Measurements from ENCODE around the gene TUBGCP3. TPM values are rescaled to one million over a fixed set of nuclear protein-coding genes. Genes with fewer than 3 reads are reported as not detected.

TUBGCP3 gene
- total and polyA plus RNA-seq, 4 donors = 6.7 to 31.0 (median 17.3) TPM

GRCh38 chr13:112573710-112574109, 14.2 kb downstream of the TUBGCP3 start:
- TF ChIP-seq RXRA (IDR thresholded peaks at IDR 0.05) (no peak), GABPA (IDR thresholded peaks at IDR 0.05 in 1 of 2, conservative IDR thresholded peaks at IDR 0.05 in 1 of 2) (no peak)
- DNase-seq (ENCODE audit: low spot score) = no peak
- no peaks in the 10 kb centered on the region for H3K27me3 ChIP-seq (ENCODE audit: control insufficient read depth in 4 of 4, insufficient read depth in 4 of 4, low read length in 3 of 4)
- WGBS = 92% methylated on average over 2 of the region's 2 CpGs
- no peaks in the 10 kb centered on the region for H3K9me3 ChIP-seq (ENCODE audit: control insufficient read depth in 4 of 4, low read length in 3 of 4)
- H3K27ac ChIP-seq (ENCODE audit: low read depth in 1 of 2, low read length in 2 of 2) = no peak overlapping the region
- peaks cover 0 to 3% (median 0%) of the 10 kb centered on the region in 4 donors for H3K36me3 ChIP-seq (ENCODE audit: control insufficient read depth in 4 of 4, insufficient read depth in 3 of 4, low read depth in 1 of 4, low read length in 3 of 4)
- peaks cover 0 to 23% (median 10%) of the 10 kb centered on the region in 4 donors for H3K4me1 ChIP-seq (ENCODE audit: control insufficient read depth in 4 of 4, insufficient read depth in 4 of 4, low read length in 3 of 4)
- H3K9ac ChIP-seq (ENCODE audit: low read depth in 1 of 2, low read length in 2 of 2) = no peak overlapping the region
- H3K4me3 ChIP-seq (ENCODE audit: low read depth in 1 of 3, low read length in 3 of 3) = no peak overlapping the region

GRCh38 chr13:112572366-112572765, 15.6 kb downstream of the TUBGCP3 start:
- TF ChIP-seq JUND (IDR thresholded peaks at IDR 0.05) = no peak
- peak in 1 of 2 donors; percentile 33 for TF ChIP-seq RXRA (IDR thresholded peaks at IDR 0.05)

GRCh38 chr13:112569821-112570220, 18.1 kb downstream of the TUBGCP3 start:
- Histone ChIP-seq H3K27me3 (ENCODE audit: control insufficient read depth in 4 of 4, insufficient read depth in 4 of 4, low read length in 3 of 4) (no peaks in the 10 kb centered on the region), H3K27ac (ENCODE audit: low read depth in 1 of 2, low read length in 2 of 2) (no peak overlapping the region), H3K9me3 (ENCODE audit: control insufficient read depth in 4 of 4, low read length in 3 of 4) (no peaks in the 10 kb centered on the region), H3K4me3 (ENCODE audit: low read depth in 1 of 3, low read length in 3 of 3) (no peak overlapping the region), H3K36me3 (ENCODE audit: control insufficient read depth in 4 of 4, insufficient read depth in 3 of 4, low read depth in 1 of 4, low read length in 3 of 4) (peaks cover 2 to 21% (median 10%) of the 10 kb centered on the region in 4 donors), H3K4me1 (ENCODE audit: control insufficient read depth in 4 of 4, insufficient read depth in 4 of 4, low read length in 3 of 4) (peaks cover 0 to 12% (median 3%) of the 10 kb centered on the region in 4 donors), H3K9ac (ENCODE audit: low read depth in 1 of 2, low read length in 2 of 2) (no peak overlapping the region)
- 82% methylated on average over 7 of the region's 7 CpGs for WGBS
- DNase-seq (ENCODE audit: low spot score) = no peak
- no peak for TF ChIP-seq GABPA (IDR thresholded peaks at IDR 0.05 in 1 of 2, conservative IDR thresholded peaks at IDR 0.05 in 1 of 2)
- no peak for TF ChIP-seq ATF3 (IDR thresholded peaks at IDR 0.05)
- no peak for TF ChIP-seq JUND (IDR thresholded peaks at IDR 0.05)
- no peak for TF ChIP-seq RXRA (IDR thresholded peaks at IDR 0.05)
- no peak for TF ChIP-seq FOXA2 (IDR thresholded peaks at IDR 0.05)
- TF ChIP-seq MAX (IDR thresholded peaks at IDR 0.05) = no peak
- TF ChIP-seq SP1 (IDR thresholded peaks at IDR 0.05) = no peak
- no peak for TF ChIP-seq RAD21 (IDR thresholded peaks at IDR 0.05)
- no peak for TF ChIP-seq EGR1 (IDR thresholded peaks at IDR 0.05; ENCODE audit: low read depth in 2 of 2)
- no peak for TF ChIP-seq HNF4G (IDR thresholded peaks at IDR 0.05)
- TF ChIP-seq YY1 (IDR thresholded peaks at IDR 0.05) = no peak
- TF ChIP-seq NR2F2 (IDR thresholded peaks at IDR 0.05) = no peak
- TF ChIP-seq, protein P1, sequence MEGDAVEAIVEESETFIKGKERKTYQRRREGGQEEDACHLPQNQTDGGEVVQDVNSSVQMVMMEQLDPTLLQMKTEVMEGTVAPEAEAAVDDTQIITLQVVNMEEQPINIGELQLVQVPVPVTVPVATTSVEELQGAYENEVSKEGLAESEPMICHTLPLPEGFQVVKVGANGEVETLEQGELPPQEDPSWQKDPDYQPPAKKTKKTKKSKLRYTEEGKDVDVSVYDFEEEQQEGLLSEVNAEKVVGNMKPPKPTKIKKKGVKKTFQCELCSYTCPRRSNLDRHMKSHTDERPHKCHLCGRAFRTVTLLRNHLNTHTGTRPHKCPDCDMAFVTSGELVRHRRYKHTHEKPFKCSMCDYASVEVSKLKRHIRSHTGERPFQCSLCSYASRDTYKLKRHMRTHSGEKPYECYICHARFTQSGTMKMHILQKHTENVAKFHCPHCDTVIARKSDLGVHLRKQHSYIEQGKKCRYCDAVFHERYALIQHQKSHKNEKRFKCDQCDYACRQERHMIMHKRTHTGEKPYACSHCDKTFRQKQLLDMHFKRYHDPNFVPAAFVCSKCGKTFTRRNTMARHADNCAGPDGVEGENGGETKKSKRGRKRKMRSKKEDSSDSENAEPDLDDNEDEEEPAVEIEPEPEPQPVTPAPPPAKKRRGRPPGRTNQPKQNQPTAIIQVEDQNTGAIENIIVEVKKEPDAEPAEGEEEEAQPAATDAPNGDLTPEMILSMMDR (IDR thresholded peaks at IDR 0.05; ENCODE audit: low read depth, low read length, missing input control) = no peak
- TF ChIP-seq TAF1 (conservative IDR thresholded peaks at IDR 0.05) = no peak
- TF ChIP-seq FOXA1 (IDR thresholded peaks at IDR 0.05) = no peak

More at GRCh38 chr13:112572366-112572765, 15.6 kb downstream of the TUBGCP3 start:
- Histone ChIP-seq H3K9me3 (ENCODE audit: control insufficient read depth in 4 of 4, low read length in 3 of 4) (no peaks in the 10 kb centered on the region), H3K27ac (ENCODE audit: low read depth in 1 of 2, low read length in 2 of 2) (no peak overlapping the region), H3K36me3 (ENCODE audit: control insufficient read depth in 4 of 4, insufficient read depth in 3 of 4, low read depth in 1 of 4, low read length in 3 of 4) (peaks cover under 1 to 14% (median 6%) of the 10 kb centered on the region in 4 donors), H3K4me1 (ENCODE audit: control insufficient read depth in 4 of 4, insufficient read depth in 4 of 4, low read length in 3 of 4) (peaks cover 0 to 23% (median 10%) of the 10 kb centered on the region in 4 donors), H3K4me3 (ENCODE audit: low read depth in 1 of 3, low read length in 3 of 3) (no peak overlapping the region), H3K27me3 (ENCODE audit: control insufficient read depth in 4 of 4, insufficient read depth in 4 of 4, low read length in 3 of 4) (no peaks in the 10 kb centered on the region), H3K9ac (ENCODE audit: low read depth in 1 of 2, low read length in 2 of 2) (no peak overlapping the region)
- DNase-seq (ENCODE audit: low spot score) = no peak
- 71% methylated on average over 5 of the region's 5 CpGs for WGBS
